NCI-H128 (cell line): ENCODE results near the gene TARBP2.
A peak's percentile ranks its signal among the peaks of the same experiment; 100 is the strongest.

Experiments used
- DNase-seq: peaks from one replicate; lab custom pipeline; 2025; ENCODE audit not compliant: unreplicated experiment; lab: John Stamatoyannopoulos, UW

TARBP2 gene, protein sequence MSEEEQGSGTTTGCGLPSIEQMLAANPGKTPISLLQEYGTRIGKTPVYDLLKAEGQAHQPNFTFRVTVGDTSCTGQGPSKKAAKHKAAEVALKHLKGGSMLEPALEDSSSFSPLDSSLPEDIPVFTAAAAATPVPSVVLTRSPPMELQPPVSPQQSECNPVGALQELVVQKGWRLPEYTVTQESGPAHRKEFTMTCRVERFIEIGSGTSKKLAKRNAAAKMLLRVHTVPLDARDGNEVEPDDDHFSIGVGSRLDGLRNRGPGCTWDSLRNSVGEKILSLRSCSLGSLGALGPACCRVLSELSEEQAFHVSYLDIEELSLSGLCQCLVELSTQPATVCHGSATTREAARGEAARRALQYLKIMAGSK

DNA sequence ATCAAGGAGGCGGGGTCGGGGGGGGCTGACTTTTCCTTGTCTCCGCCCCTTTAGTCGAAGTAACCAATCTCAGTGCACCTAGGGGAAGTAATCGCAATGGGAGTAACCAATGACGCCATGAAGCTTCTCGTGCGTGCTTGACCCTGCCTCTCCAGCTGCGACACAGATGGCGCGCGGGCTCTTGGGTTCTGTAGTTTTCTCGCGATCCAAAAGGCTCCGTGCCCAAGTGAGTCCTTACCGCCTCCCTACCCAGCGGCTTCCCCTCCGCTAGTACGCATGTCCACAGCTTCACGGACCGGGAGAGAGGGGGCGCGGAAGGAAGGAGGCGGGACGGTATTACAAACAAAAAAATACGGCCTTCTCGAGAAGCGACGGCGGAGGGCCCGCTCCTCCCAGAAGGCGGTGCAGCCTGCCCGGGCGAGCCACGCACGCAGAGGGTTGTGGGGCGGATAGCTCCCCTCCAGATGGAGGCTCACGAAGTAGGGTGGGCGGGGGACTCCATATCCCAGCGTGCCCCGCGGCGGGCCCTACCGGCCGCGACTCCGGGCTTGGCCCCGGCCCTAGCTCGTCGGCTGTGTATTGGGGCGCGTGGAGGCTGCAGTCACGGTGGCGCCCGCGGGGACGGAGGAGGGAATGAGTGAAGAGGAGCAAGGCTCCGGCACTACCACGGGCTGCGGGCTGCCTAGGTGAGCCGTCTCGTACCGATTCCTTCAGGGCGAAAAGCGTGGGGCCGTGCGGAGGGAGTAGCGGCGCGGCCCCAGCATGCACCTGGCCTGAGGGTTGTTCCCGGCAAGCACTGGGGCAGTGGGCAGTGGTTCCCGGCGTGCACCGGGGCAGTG lies at the start of gene TARBP2:
TARBP2 (plus strand) TSS at position 508 of the 839 bp plus-strand sequence; CDS start at position 634, 126 bp downstream.
- DNase-seq: peak; percentile 98

DNA sequence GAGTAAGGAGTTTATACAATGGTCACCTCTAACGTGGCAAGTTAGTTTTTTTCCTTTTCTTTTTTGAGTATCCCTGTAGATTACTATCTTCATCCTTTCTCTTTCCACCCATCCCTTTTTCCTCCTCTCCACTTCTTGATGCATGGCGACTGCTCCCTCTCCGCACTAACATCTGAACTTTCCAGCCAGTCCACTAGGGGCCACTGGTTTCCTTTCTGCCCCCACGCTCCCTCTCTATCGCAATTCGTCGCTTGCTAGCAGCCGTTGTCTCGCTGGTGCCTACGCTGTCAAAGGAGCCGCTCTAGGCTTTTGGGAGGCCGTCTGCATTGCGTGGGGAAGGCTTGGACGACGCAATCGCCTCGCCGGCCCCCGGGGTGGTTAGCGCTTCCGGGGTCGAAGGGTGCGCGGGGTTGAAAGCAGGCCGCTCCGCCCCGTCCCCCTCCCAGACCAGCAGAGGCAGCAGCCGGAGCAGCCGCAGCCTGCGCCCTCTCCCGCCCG lies 49.4 kb upstream of the TARBP2 start, which contains the start of gene PCBP2:
PCBP2 (plus strand) TSS at position 442 of the 498 bp plus-strand sequence. CDS start 2,699 bp downstream, outside the sequence.
- DNase-seq: peak; percentile 98

DNA sequence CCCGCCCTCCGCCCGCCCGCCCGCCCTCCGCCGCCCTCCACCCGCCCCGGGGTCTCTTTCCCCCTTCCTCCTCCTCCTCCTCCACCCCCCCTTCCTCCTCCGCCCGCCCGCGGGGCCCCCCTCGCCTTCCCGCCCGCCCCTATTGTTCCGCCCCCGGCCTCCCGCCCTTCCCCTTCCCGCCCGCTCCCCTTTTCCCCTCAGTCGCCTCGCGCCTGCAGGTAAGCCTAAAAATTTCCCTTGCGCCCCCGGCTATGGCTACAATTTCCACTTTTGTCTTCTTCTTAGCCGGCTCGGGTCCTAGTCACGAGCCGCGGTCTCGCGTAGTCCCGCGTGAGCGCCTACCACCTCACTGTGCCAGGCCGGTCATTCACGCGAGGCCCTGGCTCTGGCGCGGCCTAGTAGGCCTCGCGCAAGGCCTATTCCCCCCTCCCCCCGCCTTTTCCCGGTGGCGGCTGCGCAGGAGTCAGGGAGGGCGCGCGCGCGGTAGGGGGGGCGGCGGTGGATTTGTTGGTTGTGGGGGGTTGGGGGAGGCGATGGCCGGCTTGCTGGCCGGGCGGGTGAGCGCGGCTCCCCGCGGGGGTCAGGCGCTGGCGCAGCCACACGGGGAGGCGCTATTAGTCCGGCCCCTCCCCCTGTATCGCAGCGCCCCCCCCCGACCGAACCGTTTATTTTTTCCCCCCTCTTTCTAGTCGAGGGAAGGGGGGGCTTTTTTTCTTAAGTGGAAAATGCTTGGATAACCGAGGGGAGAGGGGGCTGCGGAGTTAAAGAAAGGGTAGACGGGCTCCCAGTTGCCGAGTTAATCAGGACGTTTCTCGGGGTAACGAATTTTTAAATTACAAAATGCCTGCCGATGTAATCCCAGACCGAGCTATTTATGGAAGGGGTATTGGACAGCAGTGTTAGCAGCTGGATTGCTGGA lies 48.7 kb upstream of the TARBP2 start:
- DNase-seq: peak; percentile 23

DNA sequence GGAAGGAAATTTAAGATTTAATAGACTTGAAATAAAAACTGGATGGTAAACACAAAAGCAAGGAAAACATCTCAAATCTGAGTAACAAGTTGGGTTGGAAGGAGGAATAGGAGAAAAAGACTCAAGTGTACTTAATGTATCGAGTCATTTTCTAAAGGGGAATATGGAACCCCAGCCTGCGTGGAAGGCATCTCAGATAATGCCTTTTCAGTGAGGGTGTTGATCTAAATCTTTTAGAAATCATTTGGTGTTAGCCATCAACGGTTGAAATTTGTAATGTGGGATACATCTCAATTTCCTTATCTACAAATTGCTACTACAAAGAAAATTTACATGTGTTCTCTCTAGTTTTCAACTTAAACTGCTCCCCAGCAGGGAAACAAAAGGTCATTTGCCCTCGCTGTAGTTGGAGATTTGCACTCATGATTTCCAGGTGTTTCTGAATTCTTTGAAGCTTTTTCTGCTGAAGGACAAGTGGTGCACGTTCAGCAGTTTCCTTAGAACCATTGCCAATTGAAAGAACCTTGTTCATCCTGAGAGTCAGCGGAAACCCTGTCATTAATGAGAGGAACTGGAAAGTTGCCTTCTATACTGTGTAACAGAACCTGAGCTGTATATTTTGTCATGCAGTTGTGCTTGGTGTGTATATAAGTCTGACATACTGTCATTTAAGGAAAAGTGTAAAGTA lies 47.0 kb upstream of the TARBP2 start:
- DNase-seq: no peak

DNA sequence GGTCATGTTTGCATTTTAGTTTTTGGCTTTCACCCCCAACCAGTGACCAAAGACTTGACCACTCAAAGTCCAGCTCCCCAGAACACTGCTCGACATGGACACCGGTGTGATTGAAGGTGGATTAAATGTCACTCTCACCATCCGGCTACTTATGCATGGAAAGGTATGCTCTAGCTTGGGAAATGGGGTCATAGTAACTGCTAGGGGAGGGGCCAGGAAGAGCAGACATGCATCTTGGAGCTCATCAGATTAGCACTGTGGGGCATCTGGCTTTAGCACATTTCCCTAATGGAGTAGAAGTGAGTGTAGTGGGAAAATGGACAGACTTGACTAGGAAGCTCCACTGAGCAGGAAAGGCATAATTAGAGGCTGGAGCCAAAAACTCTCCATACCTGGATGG lies 46.4 kb upstream of the TARBP2 start:
- DNase-seq: no peak

DNA sequence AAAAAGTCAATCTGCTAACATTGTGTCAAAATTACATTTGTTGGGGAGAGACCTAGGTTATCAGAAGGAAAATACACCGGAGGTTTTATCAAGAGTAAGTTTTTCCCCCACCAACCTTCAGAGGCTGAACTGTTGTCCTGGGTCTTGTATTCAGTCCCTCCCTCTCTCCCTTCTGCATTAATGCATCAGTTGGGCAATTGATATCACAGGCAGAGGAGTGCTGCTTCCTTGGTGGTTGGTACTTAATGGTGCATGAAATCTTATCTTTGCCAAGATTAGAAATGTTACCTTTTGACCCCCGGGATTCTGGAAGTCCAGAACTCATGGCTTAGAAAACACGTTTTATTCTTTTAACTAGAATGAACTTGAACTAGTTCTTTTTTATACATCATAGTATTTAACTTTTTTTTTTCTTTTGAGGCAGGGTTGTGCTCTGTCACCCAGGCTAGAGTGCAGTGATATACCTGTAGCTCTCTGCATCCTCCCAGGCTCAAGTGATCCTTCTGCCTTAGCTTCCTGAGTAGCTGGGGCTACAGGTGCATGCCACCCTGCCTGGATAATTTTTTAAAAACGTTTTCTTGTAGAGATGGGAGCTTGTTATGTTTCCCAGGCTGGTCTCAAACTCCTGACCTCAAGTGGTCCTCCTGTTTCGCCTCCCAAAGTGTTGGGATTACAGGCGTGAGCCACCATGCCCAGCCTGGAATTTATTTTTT lies 44.3 kb upstream of the TARBP2 start:
- DNase-seq: no peak

DNA sequence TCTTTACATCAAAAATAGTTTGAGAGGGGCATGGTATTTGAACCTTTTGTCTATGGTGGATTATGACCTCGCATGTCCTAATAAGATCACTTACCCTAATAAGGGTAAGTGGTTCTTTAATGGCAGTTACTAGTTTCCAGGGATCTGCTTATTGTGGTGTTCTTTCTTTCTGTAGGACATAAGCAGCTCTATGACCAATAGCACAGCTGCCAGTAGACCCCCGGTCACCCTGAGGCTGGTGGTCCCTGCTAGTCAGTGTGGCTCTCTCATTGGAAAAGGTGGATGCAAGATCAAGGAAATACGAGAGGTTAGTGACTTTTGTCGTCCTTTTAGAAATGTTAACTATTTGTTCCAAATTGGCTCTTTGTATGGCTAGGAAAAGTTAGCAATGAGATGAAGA lies 42.0 kb upstream of the TARBP2 start:
- no peak for DNase-seq

DNA sequence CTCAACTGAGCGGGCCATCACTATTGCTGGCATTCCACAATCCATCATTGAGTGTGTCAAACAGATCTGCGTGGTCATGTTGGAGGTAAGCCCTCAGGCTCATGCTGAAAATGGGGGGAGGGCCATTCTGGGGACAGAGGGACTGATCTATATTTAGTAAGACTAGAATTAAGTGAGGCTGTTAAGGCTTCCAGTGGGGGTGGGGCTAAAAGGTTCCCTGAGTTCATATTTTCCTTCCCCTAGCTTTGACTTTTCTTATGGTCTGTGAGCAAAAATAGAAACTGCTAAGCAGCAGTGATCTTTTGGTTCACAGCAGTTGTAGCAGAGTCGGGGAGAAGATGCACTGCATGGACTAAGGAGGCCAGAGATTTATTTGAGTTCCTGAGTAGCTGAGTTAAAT lies 40.0 kb upstream of the TARBP2 start:
- DNase-seq: no peak

DNA sequence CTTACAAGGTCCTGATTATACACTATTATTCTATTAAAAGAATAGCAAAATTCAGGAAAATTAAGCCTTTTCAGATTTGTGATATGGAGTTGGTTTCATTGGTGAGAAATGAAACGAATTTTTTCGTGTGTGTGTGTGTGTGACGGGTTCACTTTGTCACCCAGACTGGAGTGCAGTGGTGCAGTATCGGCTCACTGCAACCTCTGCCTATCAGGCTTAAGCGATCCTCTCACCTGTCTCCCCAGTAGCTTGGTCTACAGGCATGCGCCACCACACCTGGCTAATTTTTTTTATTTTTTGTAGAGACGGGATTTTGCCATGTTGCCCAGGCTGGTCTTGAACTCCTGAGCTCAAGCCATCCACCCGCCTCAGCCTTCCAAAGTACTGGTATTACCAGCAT lies 39.5 kb upstream of the TARBP2 start:
- DNase-seq: no peak

DNA sequence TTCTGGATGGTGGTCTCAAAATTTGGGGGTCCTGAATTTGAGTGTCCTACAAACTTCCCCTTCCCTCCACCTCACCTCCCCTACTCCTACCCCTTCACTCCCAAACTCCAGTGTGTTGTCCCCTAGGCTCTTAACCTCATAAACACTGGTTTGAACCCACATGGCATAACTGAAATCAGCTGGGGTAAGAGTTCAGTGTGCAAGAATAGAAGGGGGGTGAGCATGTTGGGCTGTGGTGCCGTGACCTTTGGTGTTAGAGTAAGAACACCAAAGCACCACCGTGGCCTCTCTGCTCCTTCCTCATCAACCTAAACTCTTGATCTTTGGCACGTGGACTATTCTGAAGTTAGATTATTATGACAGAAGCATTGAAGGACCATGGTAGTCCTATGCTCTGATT lies 38.1 kb upstream of the TARBP2 start:
- DNase-seq: no peak

DNA sequence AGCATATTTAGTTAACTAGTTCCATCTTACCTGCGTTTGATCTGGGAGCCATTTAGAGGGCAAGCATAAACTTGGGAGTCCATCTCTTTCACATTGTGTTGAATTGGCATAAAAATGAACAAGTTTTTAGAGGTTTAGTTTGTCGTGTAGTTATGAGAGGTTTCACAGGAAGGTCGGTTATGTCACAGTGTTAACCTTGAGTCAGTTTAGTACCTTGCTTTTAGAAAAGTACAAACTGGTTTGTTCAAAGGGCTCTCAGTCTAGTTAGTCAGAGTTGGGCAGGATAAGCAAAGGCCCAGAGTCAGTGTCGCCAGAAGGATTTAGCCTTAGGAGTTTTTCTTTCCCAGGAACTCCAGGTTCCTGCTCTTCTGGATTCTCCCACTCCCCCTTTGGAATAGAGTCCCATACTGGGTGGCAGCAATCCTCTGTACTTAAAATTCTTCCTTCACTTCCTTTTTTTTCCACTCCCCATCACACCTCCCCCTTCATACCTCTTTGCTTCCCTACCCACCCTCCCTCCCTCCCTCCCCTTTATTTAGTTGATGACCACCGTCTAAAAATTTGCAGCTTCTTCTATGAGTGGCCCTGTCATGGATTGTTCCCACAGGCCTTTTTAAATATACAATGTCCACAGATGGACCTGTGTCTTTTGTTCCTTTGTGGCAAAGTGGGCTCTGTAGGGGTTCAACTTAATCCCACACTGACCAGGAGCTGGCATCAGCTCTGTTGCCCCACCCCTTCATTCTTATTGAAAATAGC lies 37.1 kb upstream of the TARBP2 start:
- DNase-seq: no peak

DNA sequence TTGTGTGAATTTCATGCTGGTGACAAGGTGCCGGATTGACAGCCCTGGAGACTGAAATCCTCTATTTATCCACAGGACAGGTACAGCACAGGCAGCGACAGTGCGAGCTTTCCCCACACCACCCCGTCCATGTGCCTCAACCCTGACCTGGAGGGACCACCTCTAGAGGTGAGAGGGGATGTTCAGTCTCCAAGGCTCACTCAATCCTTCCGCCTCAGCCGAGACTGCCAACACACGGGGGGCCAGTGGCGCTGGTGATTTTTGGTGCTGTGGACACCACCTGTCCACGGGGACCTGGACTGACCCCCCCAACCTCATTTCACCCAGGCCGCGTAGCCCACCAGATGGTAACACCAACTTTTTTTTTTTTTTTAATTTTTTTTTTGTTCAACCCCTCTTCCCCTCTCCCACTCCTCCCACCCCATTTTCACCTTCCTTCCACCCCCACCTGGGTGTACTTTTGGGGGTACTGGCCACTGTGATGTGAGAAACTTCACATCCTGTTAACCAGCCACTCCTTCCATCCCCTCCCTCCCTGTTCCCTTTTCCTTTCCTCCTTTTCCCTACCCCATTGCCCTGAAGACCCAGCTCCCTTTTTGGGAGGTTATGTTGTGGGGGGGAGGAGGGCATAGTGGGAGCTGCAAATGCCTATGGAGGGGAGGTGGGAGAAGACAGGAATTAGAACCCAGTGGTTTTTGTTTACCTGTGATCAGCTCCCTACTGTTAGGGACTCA lies 36.2 kb upstream of the TARBP2 start:
- DNase-seq: no peak

DNA sequence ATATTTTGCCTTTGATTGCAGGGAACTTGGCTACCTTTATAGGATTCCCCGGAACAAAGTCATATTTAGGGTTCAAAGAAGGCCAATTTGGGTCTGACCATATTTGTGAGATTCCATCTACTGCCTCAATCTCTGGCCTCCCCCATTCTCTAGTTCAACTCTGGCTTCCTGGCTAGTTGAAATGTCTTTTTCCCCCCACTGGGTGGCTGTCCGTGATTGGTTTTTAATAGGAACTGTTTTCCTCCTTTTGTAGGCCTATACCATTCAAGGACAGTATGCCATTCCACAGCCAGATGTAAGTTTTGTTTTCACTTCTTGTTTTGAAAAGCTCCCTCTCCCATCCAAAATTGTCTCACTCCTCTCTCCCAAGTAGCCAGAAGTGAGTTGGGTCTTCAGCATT lies 35.4 kb upstream of the TARBP2 start:
- DNase-seq: no peak

DNA sequence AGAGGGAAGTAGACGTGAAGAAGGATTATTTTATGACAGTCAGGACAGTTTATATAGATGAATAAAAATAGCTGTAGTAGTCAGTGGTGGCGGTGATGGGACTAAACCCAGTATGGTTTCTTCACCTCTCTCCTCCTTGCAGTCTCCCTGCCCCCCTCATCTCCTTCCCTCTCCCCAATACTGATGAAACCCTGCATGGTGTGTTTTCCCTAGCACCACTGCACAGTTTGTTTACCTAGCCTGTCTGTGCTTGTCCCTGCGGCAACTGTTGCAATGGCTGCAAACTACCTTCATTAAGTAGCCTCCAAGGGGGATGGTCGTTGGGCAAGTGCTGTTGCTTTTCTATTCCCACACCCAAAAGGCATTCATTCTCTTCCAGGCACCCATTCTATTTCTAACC lies 34.4 kb upstream of the TARBP2 start:
- DNase-seq: no peak

DNA sequence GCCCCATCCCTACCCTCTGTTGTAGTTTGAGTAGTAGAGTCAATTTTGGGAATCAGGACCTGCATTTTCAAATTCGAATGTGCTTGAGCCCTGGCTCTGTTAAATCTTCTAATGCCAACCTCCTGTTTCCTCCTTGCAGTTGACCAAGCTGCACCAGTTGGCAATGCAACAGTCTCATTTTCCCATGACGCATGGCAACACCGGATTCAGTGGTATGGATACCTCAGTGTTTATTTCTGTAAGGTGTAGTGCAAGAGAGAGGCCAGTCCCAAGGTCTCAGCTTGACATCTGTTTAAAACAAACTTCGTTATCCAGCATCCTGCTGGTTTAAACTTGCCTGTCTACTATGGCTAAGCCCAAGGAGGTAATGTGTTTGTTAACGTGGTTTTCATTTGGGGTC lies 34.0 kb upstream of the TARBP2 start:
- DNase-seq: no peak

DNA sequence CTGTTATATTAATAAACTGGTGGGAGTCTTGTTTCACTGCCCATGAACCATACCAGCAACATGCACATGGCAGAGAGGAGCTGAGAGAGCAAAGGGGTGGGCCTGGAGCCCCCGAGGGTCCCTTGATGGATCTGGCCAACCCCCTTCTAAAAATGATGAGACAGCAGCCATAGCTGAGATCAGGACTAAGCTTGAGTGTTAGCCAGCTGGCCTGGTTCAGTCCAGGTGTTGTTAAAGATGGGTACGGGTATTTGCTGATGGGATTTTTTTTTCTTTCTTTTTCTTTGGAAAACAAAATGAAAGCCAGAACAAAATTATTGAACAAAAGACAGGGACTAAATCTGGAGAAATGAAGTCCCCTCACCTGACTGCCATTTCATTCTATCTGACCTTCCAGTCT lies 33.2 kb upstream of the TARBP2 start:
- no peak for DNase-seq

DNA sequence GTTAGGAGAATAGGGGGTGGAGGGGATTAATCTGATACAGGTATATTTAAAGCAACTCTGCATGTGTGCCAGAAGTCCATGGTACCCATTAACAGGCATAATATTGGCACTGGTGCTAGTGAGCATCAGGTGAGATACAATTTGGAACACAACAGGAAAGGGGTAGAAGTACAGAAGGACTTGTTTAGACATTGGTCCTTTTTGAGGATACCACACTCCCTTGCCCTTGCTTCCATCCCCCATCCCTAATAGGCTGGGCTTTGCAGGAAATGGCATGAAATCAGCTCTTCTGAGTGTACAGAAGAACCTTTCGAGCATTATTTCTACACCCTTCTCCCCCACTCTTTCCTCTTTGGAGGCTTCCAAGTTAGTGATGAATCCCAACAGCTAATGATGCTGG lies 32.8 kb upstream of the TARBP2 start:
- DNase-seq: no peak

DNA sequence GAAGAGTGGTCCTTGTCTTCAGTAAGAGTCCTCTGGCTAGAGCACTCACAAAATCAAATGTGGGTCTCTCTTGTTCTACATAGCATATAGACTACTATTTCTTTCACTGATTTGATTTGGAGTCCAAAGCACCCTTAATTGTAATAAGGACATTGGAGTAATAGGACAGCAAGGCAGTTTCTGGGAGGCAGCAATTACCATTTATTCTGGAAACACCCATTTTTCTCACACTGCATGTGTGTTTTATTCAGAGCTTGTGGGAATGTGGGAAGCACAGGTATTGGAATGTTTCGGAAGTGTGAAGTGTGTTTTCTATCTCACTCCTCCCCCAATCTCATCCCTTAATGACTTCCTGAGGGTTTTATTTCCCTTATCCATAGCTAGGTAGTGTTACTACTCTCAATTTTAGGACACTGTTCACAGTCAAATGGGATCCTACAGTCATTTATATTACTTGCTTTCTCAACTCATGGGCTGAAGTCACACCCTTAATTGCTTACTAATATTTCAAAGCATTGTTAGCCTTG lies 29.0 kb upstream of the TARBP2 start:
- DNase-seq: no peak
